ENCODE results near the gene TTC22. TPM values are rescaled to one million over a fixed set of nuclear protein-coding genes. Genes with fewer than 3 reads are reported as not detected.
"Not testable (repeated sequence)": the region's sequence is repeated elsewhere in the genome, so short reads cannot be mapped to it uniquely, and the experiment has no call there.

The TTC22 gene
- total RNA-seq, 2 experiments from 2014 or later: 9.0 to 10.1 TPM

DNA sequence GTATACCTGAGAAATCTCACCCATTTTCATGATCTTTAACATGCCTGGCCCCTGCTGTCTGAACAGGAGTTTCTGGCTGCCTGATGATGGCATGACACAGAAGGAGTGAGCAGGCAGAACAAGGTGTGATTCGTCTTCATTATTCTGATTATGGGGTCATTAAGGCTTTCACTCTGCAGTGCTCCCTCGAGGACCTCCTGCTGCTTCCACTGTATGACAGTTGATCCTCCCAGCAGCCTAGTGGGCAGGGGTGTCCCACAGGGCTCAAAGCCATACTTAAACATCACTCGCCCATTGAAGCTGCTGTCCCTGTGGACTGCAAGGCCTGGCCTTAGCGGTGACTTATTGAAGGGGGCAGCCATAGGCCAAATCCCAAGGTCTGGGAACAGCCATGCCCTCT is 24.1 kb downstream of the TTC22 start:
- ATAC-seq (ENCODE audit: low read depth): no peak
- H3K4me3 Mint-ChIP-seq: no peak overlapping the region
- no peaks in the 10 kb centered on the region for H3K36me3 Mint-ChIP-seq
- H3K4me1 Mint-ChIP-seq: peaks cover 6% of the 10 kb centered on the region
- DNase-seq: no peak
- H3K27me3 Mint-ChIP-seq: no peaks in the 10 kb centered on the region
- no peak overlapping the region for H3K27ac Mint-ChIP-seq
- H3K9me3 Mint-ChIP-seq: no peaks in the 10 kb centered on the region
- POLR2A ChIA-PET: no interaction called here

DNA sequence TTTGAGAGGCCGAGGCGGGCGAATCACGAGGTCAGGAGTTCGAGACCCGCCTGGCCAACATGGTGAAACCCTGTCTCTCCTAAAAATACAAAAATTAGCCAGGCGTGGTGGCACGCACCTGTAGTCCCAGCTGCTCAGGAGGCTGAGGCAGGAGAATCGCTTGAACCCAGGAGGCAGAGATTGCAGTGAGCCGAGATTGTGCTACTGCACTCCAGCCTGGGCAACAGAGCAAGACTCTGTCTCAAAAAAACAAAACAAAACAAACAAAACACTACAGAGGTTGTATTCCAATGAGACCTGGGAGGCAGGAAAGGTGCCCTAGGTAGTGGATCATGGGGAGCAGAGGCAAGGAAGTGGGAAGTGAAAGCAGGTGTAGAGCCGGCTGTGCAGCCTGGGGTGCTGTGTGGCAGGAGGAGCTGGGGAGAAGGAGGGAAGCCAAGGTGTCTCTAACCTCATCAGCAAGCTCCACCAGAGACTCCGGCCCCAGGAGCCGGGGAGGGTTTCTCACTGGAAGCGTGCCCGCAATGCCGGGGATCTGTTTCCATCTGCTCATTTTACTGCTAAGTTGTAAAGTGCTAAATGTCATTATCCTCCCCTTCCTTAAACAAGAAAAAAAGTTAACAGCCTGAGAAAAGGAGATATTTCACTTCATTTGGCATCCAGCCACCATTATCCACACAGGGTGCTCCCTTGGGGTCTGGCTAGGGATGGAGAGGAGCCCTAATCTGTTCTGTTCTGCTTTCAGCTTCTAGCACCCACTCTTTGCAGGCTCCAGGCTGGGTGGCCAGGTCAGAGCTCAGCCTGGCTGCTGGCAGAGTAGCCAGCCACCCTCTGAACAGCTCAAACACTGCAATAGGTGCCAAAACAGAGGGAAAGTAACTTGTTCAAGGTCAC is 25.0 kb downstream of the TTC22 start:
- DNase-seq; H3K4me3 Mint-ChIP-seq; H3K36me3 Mint-ChIP-seq; H3K4me1 Mint-ChIP-seq; ATAC-seq (ENCODE audit: low read depth); H3K27me3 Mint-ChIP-seq; POLR2A ChIA-PET; H3K9me3 Mint-ChIP-seq; H3K27ac Mint-ChIP-seq: not testable (repeated sequence)

DNA sequence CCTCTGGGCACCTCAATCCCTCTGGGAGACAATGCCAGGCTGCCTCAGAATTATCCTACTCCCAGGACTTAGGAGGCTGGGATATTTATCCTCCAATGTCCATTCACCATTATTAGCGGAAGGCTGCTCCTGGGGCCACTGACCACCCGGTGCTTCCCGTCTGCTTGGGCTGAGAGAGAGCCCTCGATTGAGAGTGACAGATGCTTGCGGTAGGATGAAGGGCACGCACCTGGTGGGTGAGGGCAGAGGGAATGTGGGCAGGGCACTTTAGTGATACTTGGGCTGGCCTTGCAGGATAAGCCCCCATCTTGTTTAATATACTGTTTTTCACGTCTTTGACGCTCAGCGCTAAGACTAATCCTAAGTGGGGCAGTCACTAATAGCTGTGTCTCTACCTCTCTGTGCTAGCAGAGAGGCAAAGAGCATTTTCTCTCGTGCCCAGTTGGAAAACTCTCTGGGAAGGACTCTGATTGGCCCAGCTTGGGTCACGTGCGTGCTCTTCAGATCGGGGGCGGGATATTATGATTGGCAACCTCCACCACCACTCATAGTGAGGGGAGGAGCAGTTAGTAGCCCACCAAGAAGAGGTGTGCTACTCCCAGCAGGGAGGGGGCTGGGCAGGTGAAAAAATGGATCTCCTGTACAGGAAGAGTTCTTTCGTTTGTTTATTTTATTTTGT is 26.2 kb downstream of the TTC22 start:
- no peaks in the 10 kb centered on the region for H3K27me3 Mint-ChIP-seq
- no peak overlapping the region for H3K4me3 Mint-ChIP-seq
- POLR2A ChIA-PET: no interaction called here
- ATAC-seq (ENCODE audit: low read depth) (no peak), DNase-seq (no peak)
- H3K27ac Mint-ChIP-seq: no peak overlapping the region
- H3K36me3 Mint-ChIP-seq: no peaks in the 10 kb centered on the region
- H3K9me3 Mint-ChIP-seq: no peaks in the 10 kb centered on the region
- H3K4me1 Mint-ChIP-seq: peaks cover 6% of the 10 kb centered on the region

DNA sequence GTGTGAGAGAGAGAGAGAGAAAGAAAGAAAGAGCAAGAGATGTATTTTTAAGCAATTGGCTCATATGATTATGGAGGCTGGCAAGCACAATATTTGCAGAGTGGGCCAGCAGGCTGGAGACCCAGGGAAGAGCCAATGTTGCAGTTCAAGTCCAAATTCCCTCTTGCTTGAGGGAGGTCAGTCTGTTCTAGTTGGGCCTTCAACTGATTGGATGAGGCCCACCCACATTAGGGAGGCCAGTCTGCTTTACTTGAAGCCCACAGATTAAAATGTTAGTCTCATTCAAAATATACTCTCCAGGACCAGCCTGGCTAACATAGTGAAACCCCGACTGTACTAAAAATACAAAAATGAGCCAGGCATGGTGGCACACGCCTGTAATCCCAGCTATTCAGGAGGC is 28.2 kb downstream of the TTC22 start:
- H3K27ac Mint-ChIP-seq: no peak overlapping the region

DNA sequence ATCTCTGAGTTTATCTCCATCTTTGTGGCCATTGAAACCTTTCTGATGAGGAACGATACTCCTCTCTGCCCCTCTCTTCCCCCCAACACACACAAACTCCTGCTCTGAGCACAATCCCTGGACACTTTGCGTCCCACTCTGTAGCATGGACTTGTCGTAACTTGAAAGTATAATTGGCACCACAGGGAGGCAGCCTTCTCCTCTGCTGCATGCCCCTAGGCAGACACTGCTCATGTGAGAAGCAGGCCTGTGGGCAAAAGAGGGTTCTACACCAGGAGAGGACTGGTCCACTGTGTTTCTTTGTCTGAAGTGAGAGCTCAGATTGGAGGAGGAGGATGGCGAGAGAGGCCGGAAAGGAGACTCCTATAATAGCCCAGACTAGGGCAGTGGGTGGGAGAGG is 33.0 kb downstream of the TTC22 start:
- no peak for DNase-seq
- no peak for ATAC-seq (ENCODE audit: low read depth)

More for the DNA sequence above, 28.2 kb downstream of the TTC22 start:
- peaks cover 2% of the 10 kb centered on the region for H3K27me3 Mint-ChIP-seq
- DNase-seq: no peak
- POLR2A ChIA-PET: interaction anchor here (0.8 kb wide), 1 partner anchor 8 kb away, joined by 3 read pairs; no protein-coding TSS in a partner anchor
- H3K4me1 Mint-ChIP-seq: no peaks in the 10 kb centered on the region
- H3K4me3 Mint-ChIP-seq: no peak overlapping the region
- no peaks in the 10 kb centered on the region for H3K36me3 Mint-ChIP-seq
- ATAC-seq (ENCODE audit: low read depth): no peak
- no peaks in the 10 kb centered on the region for H3K9me3 Mint-ChIP-seq

DNA sequence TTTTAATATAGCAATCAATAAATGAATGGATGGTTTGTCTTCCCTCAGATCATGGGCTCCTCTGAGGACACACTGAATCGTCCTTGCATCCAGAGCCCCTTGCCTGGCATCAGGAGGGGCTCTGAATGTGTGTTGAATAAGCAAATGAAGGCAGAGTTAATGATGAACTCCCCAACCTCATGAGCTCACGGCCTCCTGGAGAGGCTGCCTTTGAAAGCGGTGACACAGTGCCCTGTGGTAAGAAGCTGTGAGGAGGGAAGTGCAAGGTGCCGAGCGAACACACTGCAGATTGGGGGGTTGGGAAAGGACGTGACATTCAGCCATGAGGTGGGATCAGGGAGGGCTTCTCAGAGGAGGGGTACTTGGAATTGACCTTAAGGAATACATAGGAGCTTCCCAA is 33.6 kb downstream of the TTC22 start:
- Mint-ChIP-seq H3K9me3 (no peaks in the 10 kb centered on the region), H3K4me1 (peaks cover 12% of the 10 kb centered on the region), H3K4me3 (no peak overlapping the region), H3K36me3 (no peaks in the 10 kb centered on the region), H3K27ac (no peak overlapping the region), H3K27me3 (peaks cover 2% of the 10 kb centered on the region)
- DNase-seq (no peak), ATAC-seq (ENCODE audit: low read depth) (no peak)
- POLR2A ChIA-PET: interaction anchor here (1.2 kb wide), 1 partner anchor 33 kb away, joined by 3 read pairs; the partner anchor contains the start of gene TTC22

More for the DNA sequence above, 33.0 kb downstream of the TTC22 start:
- POLR2A ChIA-PET: no interaction called here
- H3K4me1 Mint-ChIP-seq: peaks cover 9% of the 10 kb centered on the region
- H3K4me3 Mint-ChIP-seq: no peak overlapping the region
- no peaks in the 10 kb centered on the region for H3K36me3 Mint-ChIP-seq
- no peaks in the 10 kb centered on the region for H3K9me3 Mint-ChIP-seq
- no peak overlapping the region for H3K27ac Mint-ChIP-seq
- H3K27me3 Mint-ChIP-seq: peaks cover 2% of the 10 kb centered on the region

DNA sequence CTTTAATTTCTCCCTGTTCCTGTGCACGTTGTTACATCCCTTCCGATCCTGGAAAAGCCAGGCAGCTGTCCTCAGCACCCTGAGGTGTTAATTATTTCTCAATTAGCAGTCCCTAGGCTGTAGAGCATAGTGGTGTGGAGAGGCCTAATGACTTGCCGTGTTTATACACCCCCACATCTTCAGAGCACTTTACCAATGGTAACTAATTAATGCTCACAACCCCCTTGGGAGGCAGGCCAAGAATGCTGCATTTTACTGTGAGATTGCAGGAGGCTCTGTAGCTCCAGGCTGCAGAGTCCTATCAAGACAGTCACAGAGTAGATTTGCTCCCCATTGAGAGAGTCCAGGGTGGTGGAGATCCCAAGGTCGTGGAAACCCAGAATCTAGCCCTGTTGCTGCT is 34.4 kb downstream of the TTC22 start:
- ATAC-seq (ENCODE audit: low read depth): no peak
- no peak overlapping the region for H3K27ac Mint-ChIP-seq
- H3K4me1 Mint-ChIP-seq: peaks cover 12% of the 10 kb centered on the region
- H3K27me3 Mint-ChIP-seq: peaks cover 2% of the 10 kb centered on the region
- H3K9me3 Mint-ChIP-seq: no peaks in the 10 kb centered on the region
- no peaks in the 10 kb centered on the region for H3K36me3 Mint-ChIP-seq
- POLR2A ChIA-PET: interaction anchor here (1.2 kb wide), 1 partner anchor 34 kb away, joined by 3 read pairs; the partner anchor contains the start of gene TTC22
- DNase-seq: no peak
- H3K4me3 Mint-ChIP-seq: no peak overlapping the region

DNA sequence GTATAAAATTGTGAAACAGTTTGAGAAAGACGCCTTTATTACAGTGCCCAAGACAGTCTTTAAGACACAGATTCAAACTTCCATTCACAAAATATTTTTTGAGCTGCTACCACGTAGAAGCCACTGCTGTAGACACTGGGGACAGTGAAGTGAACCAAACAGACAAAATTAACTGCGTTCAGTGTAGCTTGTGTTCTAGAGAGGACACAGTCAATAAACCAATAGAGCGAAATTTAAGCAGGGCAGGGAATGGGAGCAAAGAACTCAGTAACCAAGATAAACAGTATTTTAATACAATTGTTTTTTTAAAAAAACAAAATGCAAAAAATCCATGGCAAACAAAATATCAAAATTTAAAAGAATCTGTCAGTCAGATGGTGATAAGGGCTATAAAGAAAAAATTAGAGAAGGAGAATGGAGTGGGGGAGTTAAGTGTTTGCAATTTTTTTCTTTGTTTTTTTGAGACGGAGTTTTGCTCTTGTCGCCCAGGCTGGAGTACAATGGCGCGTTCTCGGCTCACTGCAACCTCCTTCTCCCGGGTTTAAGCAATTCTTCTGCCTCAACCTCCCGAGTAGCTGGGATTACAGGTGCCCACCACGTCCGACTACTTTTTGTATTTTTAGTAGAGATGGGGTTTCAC is 36.1 kb downstream of the TTC22 start:
- Mint-ChIP-seq H3K27me3 (peaks cover 2% of the 10 kb centered on the region), H3K4me1 (peaks cover 12% of the 10 kb centered on the region), H3K9me3 (no peaks in the 10 kb centered on the region), H3K36me3 (no peaks in the 10 kb centered on the region), H3K4me3 (peak overlapping the region; percentile 96), H3K27ac (peak overlapping the region; percentile 28)
- POLR2A ChIA-PET: interaction anchor here (1.4 kb wide), 1 partner anchor 36 kb away, joined by 4 read pairs; the partner anchor contains the start of gene TTC22
- peak; percentile 25 for ATAC-seq (ENCODE audit: low read depth)
- DNase-seq: no peak

DNA sequence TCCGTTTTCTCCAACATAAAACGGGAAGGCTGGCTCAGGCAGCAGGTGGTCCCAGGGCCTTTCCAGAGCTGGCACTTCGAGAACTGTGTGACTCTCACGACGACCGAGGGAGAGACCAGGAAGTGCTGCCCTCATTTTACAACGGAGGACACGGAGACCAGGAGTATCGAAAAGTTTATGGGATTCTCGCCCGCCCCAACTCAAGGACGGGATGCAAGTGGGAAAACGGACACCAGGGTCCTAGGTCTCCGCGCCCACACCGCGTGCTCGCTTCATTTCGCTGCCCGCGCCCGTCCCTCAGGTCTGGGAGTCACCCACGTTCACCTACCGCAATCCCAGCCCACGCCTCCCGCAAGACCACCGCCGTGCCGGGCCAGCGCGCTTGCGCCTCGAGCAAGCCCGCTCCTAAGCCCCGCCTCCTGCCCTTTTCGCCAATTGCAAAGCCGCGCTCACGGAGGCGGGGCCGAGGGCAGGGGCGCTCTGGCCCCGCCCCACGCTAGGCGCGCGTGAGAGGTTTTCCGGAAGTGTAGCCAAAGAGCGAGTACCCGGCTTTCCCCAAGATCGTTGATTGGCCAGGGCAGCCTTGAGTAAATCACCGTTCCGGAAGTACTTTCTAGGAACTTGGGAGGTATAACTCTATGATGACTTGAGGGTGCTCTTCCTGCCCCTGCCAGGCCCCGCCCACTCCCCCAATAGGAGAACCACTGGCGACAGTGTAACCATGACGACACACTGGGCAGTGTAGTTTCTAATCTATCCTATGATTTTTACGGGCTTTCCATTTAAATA is 36.8 kb downstream of the TTC22 start, which contains the start of gene PARS2:
TSS of gene PARS2 (minus strand) at position 391 of the 789 bp plus-strand sequence. CDS start 5,362 bp downstream, outside the sequence.
- peaks cover 2% of the 10 kb centered on the region for H3K27me3 Mint-ChIP-seq
- DNase-seq: peak; percentile 96
- POLR2A ChIA-PET: interaction anchor here (1.4 kb wide), 1 partner anchor 37 kb away, joined by 4 read pairs; the partner anchor contains the start of gene TTC22
- H3K9me3 Mint-ChIP-seq: no peaks in the 10 kb centered on the region
- H3K4me1 Mint-ChIP-seq: peaks cover 12% of the 10 kb centered on the region
- ATAC-seq (ENCODE audit: low read depth): peak; percentile 95
- H3K4me3 Mint-ChIP-seq: peak within 1 kb of the TSS; percentile 96
- H3K27ac Mint-ChIP-seq: peak within 1 kb of the TSS; percentile 87
- no peaks in the 10 kb centered on the region for H3K36me3 Mint-ChIP-seq

DNA sequence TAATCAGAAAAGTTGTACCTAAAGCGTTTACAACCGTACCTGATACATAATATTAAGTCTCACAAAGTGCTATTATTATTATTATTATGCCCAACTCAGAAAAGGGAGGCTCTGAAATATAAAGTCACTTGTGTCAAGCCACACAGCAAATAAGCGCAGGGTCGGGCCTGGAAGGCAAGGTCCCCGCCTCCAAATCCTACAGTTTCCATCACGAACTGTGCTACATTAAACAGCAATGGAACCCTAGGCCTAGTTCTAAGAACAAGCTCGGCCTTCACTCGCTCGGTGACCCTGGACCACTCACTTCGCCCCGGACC is 37.3 kb downstream of the TTC22 start:
- ATAC-seq (ENCODE audit: low read depth): no peak
- Mint-ChIP-seq H3K4me1 (peaks cover 12% of the 10 kb centered on the region), H3K9me3 (no peaks in the 10 kb centered on the region), H3K27me3 (peaks cover 2% of the 10 kb centered on the region), H3K36me3 (no peaks in the 10 kb centered on the region), H3K4me3 (peak overlapping the region; percentile 96), H3K27ac (peak overlapping the region; percentile 87)
- POLR2A ChIA-PET: no interaction called here
- DNase-seq: no peak

DNA sequence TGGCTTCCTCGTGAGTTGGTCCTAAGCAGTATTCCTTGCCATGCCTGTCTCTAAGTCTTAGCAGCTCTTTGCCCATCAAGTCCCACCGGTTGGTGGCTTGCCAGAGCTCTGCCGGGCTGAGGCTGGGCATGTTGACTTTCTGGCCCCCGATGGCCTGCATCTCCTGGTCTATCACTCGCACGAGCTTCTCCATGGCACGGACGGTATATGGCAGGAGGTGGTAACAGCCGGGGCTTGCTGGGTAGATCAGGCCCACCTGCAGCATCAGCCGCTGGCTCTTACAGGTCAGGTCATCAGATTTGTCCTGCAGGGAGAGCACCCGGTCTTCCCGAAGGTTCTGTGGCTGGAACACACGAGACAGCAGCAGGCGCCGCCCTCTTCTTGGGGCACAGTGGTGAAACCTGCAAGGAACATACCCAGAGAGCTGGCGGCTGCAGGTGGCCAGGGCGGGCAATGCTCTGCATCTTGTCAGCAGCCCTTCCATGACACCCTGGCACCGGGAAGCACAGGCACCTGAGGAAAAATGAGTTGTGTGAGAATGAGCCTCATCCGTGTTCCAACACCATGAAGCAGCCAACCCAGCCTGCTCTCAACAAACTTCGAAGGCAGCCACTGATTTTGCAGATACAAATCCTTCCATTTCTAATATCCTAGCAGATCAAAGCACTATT is 42.3 kb downstream of the TTC22 start:
- Mint-ChIP-seq H3K9me3 (no peaks in the 10 kb centered on the region), H3K36me3 (no peaks in the 10 kb centered on the region), H3K4me1 (peaks cover 7% of the 10 kb centered on the region), H3K27me3 (no peaks in the 10 kb centered on the region), H3K27ac (no peak overlapping the region), H3K4me3 (no peak overlapping the region)
- POLR2A ChIA-PET: no interaction called here
- no peak for ATAC-seq (ENCODE audit: low read depth)
- DNase-seq: no peak

DNA sequence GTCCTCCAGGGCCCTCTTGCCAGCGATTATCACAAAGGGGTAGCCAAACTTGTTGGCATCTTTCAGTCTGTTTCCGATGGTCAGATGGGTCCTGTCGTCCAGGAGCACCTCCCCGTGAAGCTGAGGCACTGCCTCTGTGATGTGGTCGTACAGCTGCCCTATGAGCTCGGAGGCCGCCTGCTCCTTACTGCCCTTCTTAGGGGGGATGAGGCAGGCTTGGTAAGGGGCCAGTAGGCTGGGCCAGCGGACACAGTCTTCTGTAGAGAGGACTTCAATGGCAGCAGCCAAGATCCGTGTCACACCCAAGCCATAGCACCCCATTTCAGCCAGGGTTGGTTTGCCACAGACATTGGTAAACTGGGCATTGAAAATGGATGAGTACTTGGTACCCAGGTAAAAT is 43.3 kb downstream of the TTC22 start:
- H3K36me3 Mint-ChIP-seq: no peaks in the 10 kb centered on the region
- no peaks in the 10 kb centered on the region for H3K9me3 Mint-ChIP-seq
- DNase-seq (no peak), ATAC-seq (ENCODE audit: low read depth) (no peak)
- H3K4me3 Mint-ChIP-seq: no peak overlapping the region
- POLR2A ChIA-PET: no interaction called here
- H3K27ac Mint-ChIP-seq: no peak overlapping the region
- no peaks in the 10 kb centered on the region for H3K27me3 Mint-ChIP-seq
- peaks cover under 1% of the 10 kb centered on the region for H3K4me1 Mint-ChIP-seq

Measured in activated naive CD8-positive, alpha-beta T cell treated with anti-CD3 and anti-CD28 coated beads, Interleukin-2, amount 10 ng/mL, durations not matched to agents 7 days and 5 days (primary cell).